H1 (cell line): Measurements from ENCODE around the gene ANKRD50. TPM values are rescaled to one million over a fixed set of nuclear protein-coding genes. Genes with fewer than 3 reads are reported as not detected.

Source experiments
- SAP30 ChIP-seq: fragments of 300-600 bp; sonication (generic); IDR thresholded peaks from 2 replicates; pipeline ENCODE4 v1.7.1; 2012; ENCODE audit warnings: low read length, moderate library complexity, mild to moderate bottlenecking, inconsistent platforms; ENCODE audit not compliant: insufficient read depth, insufficient replicate concordance
- ZNF274 ChIP-seq: IDR thresholded peaks from 2 replicates; pipeline ENCODE4 v1.7.0; 2012; ENCODE audit warnings: low read length, borderline replicate concordance; ENCODE audit errors: extremely low read depth
- polyA plus RNA-seq, 7 experiments: library from polyadenylated mRNA; depleted of rRNA in 3 of 7; stranded (reverse) in 5 of 7; unstranded in 2 of 7; fragments of >200 nt in 5 of 7; fragments of 200-250 nt in 2 of 7; gene quantifications; 1 replicate in 5 of 7; 2 replicates in 1 of 7; 4 replicates in 1 of 7; pipeline versions ENCODE4 v1.2.1 to v1.2.3, GENCODE V29; 2011 to 2013; ENCODE audit warnings: missing spikeins in 2 of 7, mixed read lengths in 2 of 7
- total RNA-seq: library from RNA; stranded (reverse); fragmentation: NEBNext Ultra II Directional; extraction: Animal tissue kit (Norgen Biotek cat#: 25700); gene quantifications from 2 replicates; pipeline ENCODE4 v1.2.1, GENCODE V29; 2021

ANKRD50 gene
- total and polyA plus RNA-seq, 2 of the 8 experiments (the other 6 are each of a cell fraction or from before 2014, with no cell fraction given), result 8.5 to 25.0 TPM

GRCh38 chr4:124658795-124659194 lies 53.7 kb downstream of the ANKRD50 start (continued):
- TF ChIP-seq ZNF274, result no peak
- no peak for TF ChIP-seq SAP30
